Suppressor macrophage (primary cell): Measurements from ENCODE around the gene TBC1D25.
"Not testable (repeated sequence)": the region's sequence is repeated elsewhere in the genome, so short reads cannot be mapped to it uniquely, and the experiment has no call there.

Source experiments
- DNase-seq, 4 experiments: peaks; one replicate each; pipeline ENCODE4 v3.0.0-alpha.2; 2020 to 2022

TBC1D25 gene

GRCh38 chrX:48515842-48516241 lies 23.7 kb upstream of the TBC1D25 start:
- no peak for DNase-seq

GRCh38 chrX:48516285-48516684 lies 23.2 kb upstream of the TBC1D25 start:
- DNase-seq: no peak

GRCh38 chrX:48516987-48517386 lies 22.5 kb upstream of the TBC1D25 start:
- no peak for DNase-seq

- DNase-seq: peak in 3 of 4 experiments; percentile 29 to 44 (median 35)
These were observed 20.0 kb upstream of the TBC1D25 start for GRCh38 chrX:48519481-48519880.

GRCh38 chrX:48520455-48520854 lies 19.1 kb upstream of the TBC1D25 start:
- no peak for DNase-seq

GRCh38 chrX:48520976-48521352 lies 18.6 kb upstream of the TBC1D25 start:
- no peak for DNase-seq

GRCh38 chrX:48521353-48522243 lies 17.9 kb upstream of the TBC1D25 start, which contains the start of gene EBP:
EBP (plus strand) TSS chrX:48521808; CDS start chrX:48523772, 1,964 bp downstream.
- DNase-seq: peak; percentile 87 to 95 (median 90)

GRCh38 chrX:48522291-48522690 lies 17.2 kb upstream of the TBC1D25 start:
- no peak for DNase-seq

- peak in 2 of 4 experiments; percentile 5 to 11 for DNase-seq
These were observed 15.8 kb upstream of the TBC1D25 start for GRCh38 chrX:48523682-48524081.

GRCh38 chrX:48525853-48526252 lies 13.7 kb upstream of the TBC1D25 start:
- not testable (repeated sequence) for DNase-seq

- no peak for DNase-seq
These were observed 8.8 kb upstream of the TBC1D25 start for GRCh38 chrX:48530736-48531135.

- peak in 3 of 4 experiments; percentile 16 to 52 (median 44) for DNase-seq
These were observed 8.1 kb upstream of the TBC1D25 start for GRCh38 chrX:48531358-48531959.

GRCh38 chrX:48532161-48532560 lies 7.4 kb upstream of the TBC1D25 start:
- peak in 2 of 4 experiments; percentile 8 to 9 for DNase-seq

GRCh38 chrX:48533165-48533564 lies 6.3 kb upstream of the TBC1D25 start:
- DNase-seq: no peak

GRCh38 chrX:48538641-48539344 lies 721 bp upstream of the TBC1D25 start:
- no peak for DNase-seq

- peak; percentile 53 to 75 (median 72) for DNase-seq
These were observed 488 bp downstream of the TBC1D25 start for GRCh38 chrX:48540028-48540375.

- no peak for DNase-seq
These were observed 966 bp downstream of the TBC1D25 start for GRCh38 chrX:48540480-48540879.

GRCh38 chrX:48541140-48541814 lies 1.8 kb downstream of the TBC1D25 start:
- DNase-seq: no peak

GRCh38 chrX:48548871-48549270 lies 9.4 kb downstream of the TBC1D25 start:
- no peak for DNase-seq

- DNase-seq: not testable (repeated sequence)
These were observed 16.3 kb downstream of the TBC1D25 start for GRCh38 chrX:48555731-48556325.

GRCh38 chrX:48558271-48558670 lies 18.8 kb downstream of the TBC1D25 start:
- peak in 1 of 4 experiments; percentile 14 for DNase-seq

- no peak for DNase-seq
These were observed 20.1 kb downstream of the TBC1D25 start for GRCh38 chrX:48559636-48560035.
